Stimulated activated CD4-positive, alpha-beta T cell treated with anti-CD3 and anti-CD28 coated beads, Interleukin-1b, Interleukin-23, amount 100 ng/mL, for 24 hours (primary cell): ENCODE measurements around the gene RIN2.

Experiments
- DNase-seq, 4 experiments: peaks; one replicate each; pipeline ENCODE4 v3.0.0-alpha.2; 2020; ENCODE audit warnings: low read depth in 4 of 4, low spot score in 1 of 4

RIN2 gene, protein sequence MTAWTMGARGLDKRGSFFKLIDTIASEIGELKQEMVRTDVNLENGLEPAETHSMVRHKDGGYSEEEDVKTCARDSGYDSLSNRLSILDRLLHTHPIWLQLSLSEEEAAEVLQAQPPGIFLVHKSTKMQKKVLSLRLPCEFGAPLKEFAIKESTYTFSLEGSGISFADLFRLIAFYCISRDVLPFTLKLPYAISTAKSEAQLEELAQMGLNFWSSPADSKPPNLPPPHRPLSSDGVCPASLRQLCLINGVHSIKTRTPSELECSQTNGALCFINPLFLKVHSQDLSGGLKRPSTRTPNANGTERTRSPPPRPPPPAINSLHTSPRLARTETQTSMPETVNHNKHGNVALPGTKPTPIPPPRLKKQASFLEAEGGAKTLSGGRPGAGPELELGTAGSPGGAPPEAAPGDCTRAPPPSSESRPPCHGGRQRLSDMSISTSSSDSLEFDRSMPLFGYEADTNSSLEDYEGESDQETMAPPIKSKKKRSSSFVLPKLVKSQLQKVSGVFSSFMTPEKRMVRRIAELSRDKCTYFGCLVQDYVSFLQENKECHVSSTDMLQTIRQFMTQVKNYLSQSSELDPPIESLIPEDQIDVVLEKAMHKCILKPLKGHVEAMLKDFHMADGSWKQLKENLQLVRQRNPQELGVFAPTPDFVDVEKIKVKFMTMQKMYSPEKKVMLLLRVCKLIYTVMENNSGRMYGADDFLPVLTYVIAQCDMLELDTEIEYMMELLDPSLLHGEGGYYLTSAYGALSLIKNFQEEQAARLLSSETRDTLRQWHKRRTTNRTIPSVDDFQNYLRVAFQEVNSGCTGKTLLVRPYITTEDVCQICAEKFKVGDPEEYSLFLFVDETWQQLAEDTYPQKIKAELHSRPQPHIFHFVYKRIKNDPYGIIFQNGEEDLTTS

DNA sequence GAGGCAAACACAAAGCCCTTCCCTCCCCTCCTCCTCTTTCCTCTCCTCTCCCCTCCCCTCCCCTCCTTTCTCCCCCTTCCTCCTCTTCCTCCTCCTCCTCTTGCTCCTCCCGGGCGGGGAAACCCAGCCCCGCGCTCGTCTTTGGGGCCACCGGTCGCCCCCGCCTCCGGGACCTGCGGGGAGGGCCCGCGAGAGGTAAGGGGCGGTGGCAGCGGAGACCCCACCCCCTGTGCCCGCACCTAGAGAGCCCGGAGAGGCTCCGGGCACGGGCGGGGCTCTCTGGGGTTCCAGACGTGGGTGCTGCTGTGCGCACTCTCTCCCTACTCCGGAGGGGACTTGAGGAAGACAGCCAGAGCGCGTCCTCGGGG lies at the start of gene RIN2:
RIN2 (plus strand) TSS at position 126 of the 368 bp plus-strand sequence. CDS start 131,344 bp downstream, outside the sequence.
- no peak for DNase-seq

DNA sequence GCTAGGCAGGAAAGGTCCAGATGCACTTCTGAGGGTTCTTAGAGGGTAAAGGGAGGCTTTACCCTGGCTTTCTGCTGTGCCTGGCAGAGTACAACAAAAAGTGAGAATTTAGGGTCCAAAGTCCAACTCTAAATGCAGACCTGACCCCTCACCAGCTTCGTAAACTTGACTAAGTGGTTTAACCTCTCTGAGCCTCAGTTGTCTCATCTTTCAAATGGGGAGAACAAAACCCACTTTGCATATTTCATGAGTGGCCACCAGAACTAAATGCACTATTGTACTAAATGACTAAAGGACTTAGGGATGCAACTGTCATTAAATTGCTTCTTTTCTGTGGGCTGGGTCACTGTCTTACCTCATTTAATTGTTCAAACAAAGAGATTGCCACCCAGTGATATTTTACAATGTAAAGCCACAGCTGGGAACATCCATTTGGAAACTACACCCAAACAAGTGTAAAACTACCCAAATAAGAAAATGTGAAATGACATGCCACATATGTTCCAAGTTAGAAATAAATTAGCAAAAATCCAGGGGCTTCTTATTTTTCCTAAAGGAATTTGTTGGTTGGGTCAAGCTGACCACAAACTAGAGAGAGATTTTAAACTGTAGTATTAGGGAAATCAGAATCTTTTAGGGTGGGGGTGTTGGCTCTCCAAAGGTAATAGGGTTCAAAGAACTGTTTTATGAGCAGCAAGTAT lies 48.3 kb upstream of the RIN2 start:
- no peak for DNase-seq

DNA sequence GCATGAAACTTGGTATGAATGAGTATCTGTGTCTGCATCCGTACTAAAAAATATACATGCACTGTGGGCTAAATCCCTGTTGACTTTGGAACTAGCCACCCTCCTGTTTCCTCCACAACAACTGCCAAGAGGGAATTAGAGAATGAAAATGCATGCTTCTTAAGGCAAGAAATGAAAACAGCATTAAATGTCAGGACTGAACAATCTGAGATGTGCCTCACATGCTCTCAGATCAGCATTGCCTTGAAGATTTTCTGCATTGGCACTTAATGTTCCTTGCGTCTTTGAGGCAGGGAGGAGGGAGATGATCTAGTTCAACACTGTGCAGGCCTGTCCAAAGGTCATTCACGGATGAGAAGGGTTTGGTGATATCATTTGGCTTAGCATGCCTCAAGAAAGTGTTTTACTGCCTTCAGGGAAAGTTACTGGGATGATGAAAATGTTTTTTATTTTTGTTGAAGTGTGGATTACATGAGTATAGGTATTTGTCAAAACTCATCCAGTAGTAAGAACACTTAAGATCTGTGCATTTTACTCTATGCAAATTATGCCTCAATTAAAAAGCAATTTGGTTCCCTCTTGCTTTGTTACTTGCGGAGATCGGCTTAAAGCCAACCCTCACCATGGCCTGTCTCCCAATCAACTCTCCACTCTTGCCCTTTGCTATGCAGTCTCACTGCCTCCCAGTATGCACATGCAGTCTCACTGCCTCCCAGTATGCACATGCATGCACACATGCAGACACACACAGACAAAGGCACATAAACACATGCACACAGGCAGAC lies 47.5 kb upstream of the RIN2 start:
- no peak for DNase-seq

DNA sequence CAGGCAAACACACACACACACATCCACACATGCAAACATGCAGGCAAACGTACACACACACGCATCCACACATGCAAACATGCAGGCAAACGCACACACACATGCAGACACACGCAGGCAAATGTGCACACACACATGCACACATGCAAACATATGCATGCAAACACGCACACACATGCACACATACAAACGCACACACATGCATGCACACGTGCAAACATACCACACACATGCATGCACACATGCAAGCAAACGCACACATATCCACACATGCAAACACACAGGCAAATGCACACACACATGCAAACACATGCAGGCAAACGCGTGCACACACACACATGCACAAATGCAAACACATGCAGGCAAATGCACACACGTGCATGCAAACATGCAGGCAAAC lies 46.9 kb upstream of the RIN2 start:
- DNase-seq: no peak

DNA sequence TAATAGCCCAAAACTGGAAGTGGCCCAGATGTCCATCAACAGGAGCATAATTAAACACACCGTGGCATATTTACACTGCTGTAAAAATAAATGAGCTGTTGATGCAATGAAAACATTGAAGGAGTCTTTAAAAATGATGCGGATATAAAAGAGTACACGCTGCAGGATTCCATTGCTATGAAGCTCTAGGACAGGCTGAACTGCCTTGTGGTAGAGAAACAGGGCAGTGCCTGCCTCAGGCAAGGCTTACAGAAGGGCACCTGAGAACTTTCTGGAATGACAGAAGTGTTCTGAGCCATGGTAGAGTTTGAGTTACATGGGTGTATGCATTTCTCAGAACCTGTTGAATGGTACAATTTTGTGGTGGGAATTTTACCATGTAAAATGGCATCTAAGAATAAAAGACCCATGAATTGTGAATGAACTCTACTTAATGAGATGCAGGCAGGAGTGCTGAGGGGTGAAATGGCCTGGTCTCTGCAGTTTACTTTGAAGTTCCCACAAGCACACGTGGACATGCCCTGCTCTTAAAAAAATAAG lies 45.3 kb upstream of the RIN2 start:
- no peak for DNase-seq

DNA sequence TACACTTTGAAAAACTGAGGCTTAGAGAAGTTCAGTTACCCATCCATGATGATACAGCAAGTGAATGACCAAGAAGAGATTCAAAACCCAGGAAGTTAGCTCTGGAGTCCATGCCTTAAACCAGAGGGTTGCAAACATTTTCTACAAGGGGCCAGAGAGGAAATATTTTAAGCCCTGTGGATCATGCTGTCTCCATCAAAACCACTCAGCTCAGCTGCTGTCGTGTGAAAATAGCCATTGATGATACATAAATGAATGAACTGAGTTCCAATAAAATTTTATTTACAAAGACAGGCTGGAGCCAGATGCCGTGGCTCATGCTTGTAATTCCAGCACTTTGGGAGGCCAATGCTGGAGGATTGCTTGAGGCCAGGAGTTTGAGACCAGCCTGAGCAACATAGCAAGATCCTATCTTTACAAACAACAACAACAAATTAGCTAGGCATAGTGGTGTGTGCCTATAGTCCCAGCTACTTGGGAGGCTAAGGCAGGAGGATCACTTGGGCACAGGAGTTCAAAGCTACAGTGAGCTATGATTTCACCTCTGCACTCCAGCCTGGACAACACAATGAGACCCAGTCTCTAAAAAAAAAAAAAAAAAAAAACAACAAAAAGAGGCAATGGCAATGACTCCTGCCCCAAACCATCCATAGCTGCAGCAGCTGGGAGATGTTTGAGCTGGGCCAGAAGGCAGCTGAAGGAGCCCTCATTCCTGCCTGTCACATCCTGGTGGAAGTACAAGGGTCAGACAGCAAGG lies 44.1 kb upstream of the RIN2 start:
- DNase-seq: no peak

DNA sequence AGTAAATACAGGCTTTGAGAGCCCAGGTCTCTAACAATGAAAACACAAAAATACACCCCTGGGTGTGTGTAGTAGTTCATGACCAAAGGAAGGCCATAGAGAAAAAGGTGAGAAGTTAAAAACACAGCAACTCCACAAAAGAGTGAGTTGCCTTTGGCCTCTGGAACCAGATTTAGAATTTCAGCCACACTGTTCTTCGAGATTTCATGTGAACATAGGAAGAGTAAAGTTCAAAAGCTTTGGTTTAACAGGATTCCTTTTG lies 43.5 kb upstream of the RIN2 start:
- no peak for DNase-seq

DNA sequence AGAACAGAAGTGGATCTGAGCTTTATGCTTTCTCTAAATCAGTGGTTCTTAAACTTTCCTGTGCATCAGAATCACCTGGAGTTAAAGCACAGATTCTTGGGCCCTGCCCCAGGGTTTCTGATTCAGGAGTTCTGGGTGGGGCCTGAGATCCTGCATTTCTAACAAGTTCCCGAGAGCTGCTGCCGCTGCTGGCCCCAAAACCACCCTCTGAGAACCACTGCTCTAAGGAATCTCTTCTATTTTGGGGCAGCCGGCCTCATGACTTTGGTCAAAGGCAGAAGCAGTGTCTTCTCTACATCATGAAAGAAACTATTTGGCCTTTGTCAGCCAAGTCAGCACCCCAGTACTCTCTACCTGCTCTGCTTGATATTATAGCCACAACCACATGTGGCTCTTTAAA lies 42.1 kb upstream of the RIN2 start:
- DNase-seq: no peak

DNA sequence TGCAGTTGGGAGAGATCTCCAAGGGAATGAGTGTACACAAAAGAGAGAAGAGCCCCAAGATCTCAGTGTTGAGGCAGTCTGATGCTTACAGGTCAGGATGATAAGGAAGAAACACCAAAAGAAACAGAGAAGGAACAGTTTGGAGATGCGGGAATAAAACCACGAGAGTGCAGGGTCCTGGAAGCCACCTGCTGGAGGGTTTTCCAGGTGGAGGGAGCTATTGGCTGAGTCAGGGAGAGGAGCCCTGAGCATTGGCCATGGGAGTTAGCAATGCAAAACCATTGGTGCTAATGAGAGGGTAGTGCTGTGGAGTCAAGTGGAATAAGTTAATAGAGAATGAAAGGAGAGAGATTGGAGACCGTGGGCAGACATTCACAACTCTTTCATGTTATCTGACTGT lies 39.2 kb upstream of the RIN2 start:
- no peak for DNase-seq

DNA sequence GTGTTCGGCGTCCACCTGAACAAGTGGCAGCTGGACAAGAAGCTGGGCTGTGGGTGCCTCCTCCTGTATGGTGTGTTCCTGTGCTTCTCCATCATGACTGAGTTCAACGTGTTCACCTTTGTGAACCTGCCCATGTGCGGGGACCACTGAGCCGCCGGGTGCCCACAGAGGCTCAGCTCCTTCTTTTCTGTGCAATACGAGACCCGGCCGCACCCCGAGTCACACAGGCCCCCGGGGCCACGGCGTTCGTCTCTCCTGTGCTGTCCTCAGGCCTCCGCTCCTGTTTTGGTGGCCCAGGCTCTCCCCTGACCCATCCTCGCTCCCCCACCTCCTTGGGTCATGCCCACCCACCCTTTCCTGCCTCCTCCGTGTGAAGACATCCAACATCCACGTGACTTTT lies 37.1 kb upstream of the RIN2 start:
- no peak for DNase-seq

DNA sequence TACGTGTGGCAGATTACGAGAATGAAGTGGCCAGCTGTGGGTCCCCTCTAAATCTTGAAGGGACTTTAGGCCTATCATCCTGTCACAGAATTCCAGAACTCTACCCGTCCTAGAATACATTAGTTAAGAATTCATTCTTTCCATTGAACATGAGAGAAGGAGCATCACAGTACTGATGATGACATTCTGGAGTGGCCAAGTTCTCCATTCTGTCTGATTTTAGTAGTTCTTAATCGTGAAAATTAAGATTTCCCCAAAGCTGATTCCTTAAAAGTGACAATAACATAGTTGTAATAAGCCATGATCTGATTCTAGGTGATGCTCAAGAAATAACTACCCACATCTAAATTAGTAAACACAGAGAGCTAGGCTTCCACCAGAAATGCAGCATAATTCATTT lies 35.0 kb upstream of the RIN2 start:
- DNase-seq: no peak

DNA sequence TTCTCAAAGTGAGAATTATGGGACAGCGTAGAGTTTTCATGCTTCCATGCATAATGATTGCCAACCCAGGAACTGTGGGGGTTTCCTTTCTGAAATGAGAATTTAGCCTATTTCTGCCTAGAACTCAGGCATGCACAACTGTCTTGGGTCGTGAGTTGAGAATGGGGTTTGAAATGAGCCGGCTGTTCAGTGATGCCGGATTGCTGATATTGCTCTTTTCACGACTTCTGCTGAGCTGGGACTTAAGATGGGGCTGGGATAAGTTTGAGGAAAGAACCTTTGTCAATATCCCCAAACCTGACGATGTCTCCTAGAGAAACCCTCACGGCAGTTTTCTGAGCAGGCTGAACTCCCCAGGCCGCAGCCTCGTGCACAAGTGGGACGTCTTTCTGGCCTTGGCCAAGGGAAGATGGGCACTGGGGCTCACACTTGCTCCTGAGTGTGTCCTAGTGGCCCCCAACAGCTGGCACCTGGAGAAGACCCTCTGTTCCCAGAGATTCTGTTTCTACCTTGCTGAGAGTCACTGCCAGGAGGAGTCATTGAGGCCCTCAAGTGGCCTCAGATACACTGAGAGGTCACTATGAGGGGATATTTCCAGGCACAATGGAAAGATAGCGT lies 34.1 kb upstream of the RIN2 start:
- no peak for DNase-seq

DNA sequence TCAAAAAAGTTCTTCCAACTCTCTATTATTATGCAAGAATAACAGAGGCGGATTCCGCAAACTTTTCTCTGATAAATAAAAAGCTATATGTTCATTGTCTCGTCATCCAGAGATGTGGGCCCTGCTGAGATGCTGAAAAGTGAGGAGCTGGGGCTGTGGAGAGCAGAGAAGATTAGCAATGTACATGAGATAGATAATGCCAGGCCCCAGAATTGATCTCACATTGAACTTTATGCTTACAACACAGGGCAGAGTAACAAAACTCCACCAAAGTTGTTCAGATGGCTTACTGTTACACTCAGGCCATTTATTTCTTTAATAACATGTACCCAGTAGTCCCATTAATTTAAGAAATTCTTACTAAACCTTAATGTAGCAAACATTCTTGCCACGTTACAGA lies 32.7 kb upstream of the RIN2 start:
- DNase-seq: no peak

DNA sequence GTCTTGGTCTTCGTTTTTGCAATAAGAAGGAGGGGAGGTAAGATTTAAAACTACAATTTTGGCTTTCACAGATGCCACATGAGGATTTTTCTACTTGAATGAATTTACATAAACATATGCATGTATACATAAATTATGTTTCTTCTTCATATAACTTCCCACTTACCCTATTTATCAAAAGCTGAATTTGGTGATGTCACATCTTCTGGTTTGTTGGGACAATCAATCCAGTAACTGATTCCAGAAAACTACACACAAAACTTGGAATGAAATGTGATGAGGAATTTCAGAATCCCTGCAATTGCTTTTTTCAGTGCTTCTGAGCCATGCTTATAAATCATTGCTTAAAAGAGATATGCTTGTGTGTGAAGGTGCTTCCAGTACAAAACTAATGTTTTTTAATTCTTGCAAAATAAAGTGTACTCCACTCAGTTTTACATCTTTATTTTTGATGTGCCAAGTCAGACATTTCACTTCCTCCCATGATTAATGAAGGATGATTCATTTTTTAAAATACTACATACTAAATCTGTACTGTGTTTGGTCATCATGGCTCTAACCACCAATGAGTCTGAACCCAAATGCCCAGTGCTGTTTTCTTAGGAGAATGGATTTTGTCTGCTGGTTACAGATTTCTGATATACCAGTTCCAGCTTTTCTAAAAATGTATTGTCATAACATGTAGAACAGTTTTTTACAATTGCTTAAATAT lies 32.1 kb upstream of the RIN2 start:
- no peak for DNase-seq

DNA sequence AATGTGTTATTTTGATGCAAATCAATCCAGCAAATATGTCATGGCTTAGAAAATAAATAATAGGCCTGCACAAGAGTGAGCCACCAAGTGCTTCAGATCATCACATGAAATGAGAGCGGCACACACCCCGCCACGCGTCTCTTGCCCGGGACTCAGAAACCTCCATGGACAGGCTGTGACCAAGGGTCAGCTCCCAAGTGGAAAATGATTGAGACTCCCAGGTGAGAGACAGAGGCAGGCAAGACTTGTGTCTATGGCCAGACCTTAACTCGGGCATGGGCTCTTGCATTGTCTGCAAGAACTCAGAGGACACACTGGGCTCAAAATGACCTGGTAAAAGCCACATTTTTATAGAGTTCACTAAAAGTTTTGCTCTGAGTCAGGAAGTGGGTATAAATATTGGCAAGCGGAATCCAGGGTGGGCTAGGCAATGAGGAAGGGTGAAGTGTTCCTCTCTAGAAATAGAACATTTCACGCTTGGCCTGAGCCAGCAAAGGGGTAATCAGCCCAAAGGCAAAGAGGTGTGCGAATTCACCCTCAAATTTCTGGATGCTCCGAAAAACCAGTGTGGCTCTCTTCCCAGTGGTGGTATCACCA lies 30.7 kb upstream of the RIN2 start:
- DNase-seq: no peak

DNA sequence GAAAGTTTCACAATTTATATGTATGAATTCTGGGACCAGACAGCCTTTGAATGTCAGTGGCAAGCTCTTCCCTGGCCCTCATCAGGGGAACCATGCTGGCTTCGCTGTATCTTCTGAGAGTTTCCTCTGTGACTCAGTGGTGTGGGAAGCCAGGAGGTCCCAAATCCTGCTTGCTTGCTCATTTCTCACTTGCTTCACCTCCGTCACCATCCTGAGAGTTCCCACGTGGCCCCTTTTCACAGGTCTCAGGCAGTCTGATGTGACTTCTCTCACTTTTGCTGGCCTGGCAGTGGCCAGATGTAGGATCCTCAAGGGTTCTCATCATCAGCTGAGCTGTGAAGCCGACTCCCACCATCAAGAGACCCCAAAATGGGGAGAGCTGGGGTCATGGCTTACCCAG lies 28.4 kb upstream of the RIN2 start:
- no peak for DNase-seq

DNA sequence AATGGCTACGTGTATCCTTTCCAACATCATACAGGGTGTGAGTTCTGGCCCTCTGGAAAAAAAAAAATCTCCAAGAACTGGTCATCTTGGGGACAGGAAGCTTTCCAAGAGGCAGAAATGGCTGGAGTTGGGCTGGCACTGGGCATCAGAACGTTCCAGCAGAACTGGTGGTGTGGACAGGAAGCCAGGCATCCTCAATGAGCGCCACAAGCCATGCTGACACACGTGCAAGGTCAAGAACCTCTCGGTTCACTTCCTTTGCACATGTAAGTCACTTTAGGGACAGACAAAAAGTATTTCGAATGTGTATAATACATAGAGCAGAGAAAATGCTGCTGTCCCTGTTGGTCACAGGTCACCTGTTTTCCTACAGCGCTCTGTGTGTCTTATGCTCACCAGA lies 27.4 kb upstream of the RIN2 start:
- DNase-seq: no peak

DNA sequence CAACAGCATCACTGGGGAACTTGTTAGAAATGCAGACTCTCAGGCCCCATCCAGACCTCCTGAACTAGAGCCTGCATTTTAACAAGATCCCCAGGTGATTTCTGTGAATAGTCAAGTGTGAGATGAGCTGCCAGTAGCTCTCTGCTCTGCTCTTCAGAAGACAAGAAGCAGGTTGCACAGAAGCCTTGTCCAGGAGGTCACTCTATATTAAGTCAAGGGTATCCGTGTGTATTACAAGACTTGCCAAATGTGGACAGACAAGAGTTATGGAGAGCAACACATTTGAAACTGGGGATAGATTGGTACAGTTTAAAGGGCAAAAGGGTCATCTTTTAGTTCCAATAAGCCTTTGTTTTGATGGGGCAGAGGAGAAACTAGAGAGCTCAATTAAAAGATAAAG lies 23.2 kb upstream of the RIN2 start:
- DNase-seq: no peak

DNA sequence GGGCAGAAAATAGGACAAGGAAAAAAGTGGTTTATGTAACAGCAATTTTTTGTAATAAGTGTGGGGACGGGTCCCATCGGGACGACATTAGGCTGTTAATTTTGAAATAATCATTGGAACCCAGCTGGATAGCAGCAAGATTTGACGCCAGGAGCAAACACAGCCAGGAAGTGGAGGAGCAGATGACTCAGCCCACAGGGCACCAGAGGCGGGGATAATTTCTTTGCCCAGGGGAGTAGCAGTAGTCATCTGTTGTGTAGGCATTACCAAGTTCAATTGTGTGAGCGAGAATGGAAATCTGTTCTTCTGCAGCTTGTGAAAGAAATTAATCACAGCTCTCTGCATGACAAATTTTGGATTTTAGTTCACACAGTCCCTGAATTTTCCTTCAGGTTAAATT lies 22.6 kb upstream of the RIN2 start:
- no peak for DNase-seq
